DOHH2 (cell line): ENCODE measurements around the gene CAPRIN2.

Source experiments
- EZH2phosphoT487 ChIP-seq: fragments of 200-600 bp; sonication (generic); IDR thresholded peaks from 2 replicates; pipeline ENCODE4 v1.6.1; 2017; ENCODE audit warnings: borderline replicate concordance, mild to moderate bottlenecking, antibody characterized with exemption, low read length, moderate library complexity, mixed read lengths
- TF ChIP-seq, protein P1 (sequence below): fragments of 200-600 bp; sonication (generic); IDR thresholded peaks from one replicate; pipeline ENCODE4 v1.5.1; 2014; ENCODE audit warnings: antibody characterized with exemption, mild to moderate bottlenecking, low read depth, low read length; ENCODE audit not compliant: poor library complexity, severe bottlenecking

DNA sequence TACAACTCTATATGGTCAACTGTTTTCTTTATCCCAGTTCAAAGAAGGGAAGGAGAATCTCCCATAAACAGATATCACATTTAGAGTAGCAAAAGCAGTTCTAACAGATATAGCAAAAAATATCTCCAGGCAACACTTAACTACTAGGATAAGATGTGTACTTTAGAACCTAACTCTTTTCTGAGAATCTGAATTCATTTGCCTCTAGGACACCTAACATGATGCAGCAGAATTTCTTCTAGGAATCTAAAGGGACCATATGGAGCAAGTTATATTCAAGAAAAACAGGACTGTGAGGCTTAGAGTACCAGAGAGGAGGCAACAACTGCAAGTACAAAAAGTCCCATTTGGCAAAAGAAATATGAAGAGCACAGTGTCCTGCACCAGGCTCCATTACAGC is 24.4 kb upstream of the CAPRIN2 start:
- TF ChIP-seq, protein P1, sequence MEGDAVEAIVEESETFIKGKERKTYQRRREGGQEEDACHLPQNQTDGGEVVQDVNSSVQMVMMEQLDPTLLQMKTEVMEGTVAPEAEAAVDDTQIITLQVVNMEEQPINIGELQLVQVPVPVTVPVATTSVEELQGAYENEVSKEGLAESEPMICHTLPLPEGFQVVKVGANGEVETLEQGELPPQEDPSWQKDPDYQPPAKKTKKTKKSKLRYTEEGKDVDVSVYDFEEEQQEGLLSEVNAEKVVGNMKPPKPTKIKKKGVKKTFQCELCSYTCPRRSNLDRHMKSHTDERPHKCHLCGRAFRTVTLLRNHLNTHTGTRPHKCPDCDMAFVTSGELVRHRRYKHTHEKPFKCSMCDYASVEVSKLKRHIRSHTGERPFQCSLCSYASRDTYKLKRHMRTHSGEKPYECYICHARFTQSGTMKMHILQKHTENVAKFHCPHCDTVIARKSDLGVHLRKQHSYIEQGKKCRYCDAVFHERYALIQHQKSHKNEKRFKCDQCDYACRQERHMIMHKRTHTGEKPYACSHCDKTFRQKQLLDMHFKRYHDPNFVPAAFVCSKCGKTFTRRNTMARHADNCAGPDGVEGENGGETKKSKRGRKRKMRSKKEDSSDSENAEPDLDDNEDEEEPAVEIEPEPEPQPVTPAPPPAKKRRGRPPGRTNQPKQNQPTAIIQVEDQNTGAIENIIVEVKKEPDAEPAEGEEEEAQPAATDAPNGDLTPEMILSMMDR, result no peak
- no peak for TF ChIP-seq EZH2phosphoT487
